A673 (cell line): ENCODE results near the gene CYTH1.

ENCODE experiments used
- EZH2 ChIP-seq: fragments of 200-600 bp; sonication (generic); IDR thresholded peaks from 2 replicates; pipeline ENCODE4 v1.6.1; 2017; ENCODE audit warnings: borderline replicate concordance, low read depth, mild to moderate bottlenecking, mixed read lengths, antibody characterized with exemption, low read length; ENCODE audit not compliant: poor library complexity, severe bottlenecking
- TF ChIP-seq, protein P1 (sequence below): fragments of 300-800, 200-600 bp; sonication (generic); conservative IDR thresholded peaks from 2 replicates; pipeline ENCODE4 v1.5.1; 2017; ENCODE audit warnings: low read depth, mild to moderate bottlenecking, antibody characterized with exemption, low read length, moderate library complexity, mixed read lengths

DNA sequence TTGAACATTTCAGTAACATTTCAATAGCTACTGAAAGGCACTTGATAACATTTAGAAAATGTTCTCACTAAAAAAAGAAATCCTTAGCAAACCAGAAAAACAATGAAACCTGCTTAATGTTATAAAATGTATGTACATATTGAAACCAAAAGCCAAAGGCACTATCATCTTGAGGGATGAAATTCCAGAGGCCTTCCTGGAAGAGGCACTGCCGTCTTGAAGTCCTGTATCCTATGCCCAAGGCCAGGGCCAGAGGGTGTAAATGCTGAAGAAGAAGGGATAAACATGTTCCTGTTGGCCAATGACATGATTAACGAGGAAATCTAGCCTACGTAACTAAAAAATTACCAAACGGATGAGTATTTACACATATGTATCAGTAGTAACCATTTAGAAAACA is 147.9 kb downstream of the CYTH1 start:
- TF ChIP-seq, protein P1, sequence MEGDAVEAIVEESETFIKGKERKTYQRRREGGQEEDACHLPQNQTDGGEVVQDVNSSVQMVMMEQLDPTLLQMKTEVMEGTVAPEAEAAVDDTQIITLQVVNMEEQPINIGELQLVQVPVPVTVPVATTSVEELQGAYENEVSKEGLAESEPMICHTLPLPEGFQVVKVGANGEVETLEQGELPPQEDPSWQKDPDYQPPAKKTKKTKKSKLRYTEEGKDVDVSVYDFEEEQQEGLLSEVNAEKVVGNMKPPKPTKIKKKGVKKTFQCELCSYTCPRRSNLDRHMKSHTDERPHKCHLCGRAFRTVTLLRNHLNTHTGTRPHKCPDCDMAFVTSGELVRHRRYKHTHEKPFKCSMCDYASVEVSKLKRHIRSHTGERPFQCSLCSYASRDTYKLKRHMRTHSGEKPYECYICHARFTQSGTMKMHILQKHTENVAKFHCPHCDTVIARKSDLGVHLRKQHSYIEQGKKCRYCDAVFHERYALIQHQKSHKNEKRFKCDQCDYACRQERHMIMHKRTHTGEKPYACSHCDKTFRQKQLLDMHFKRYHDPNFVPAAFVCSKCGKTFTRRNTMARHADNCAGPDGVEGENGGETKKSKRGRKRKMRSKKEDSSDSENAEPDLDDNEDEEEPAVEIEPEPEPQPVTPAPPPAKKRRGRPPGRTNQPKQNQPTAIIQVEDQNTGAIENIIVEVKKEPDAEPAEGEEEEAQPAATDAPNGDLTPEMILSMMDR: no peak
- no peak for TF ChIP-seq EZH2
